Epithelial cell of proximal tubule (primary cell): ENCODE results near the gene NUP155. TPM values are rescaled to one million over a fixed set of nuclear protein-coding genes. Genes with fewer than 3 reads are reported as not detected.
A peak's percentile ranks its signal among the peaks of the same experiment; 100 is the strongest.
"Not testable (repeated sequence)": the region's sequence is repeated elsewhere in the genome, so short reads cannot be mapped to it uniquely, and the experiment has no call there.

ENCODE experiments used
- DNase-seq: peaks from one replicate; pipeline ENCODE4 v3.0.0-alpha.2; 2011; ENCODE audit warnings: low read depth
- H3K4me3 ChIP-seq: 2 replicates; pipeline ENCODE4 v1.5.1; 2011; ENCODE audit warnings: low read depth, mild to moderate bottlenecking, low read length
- total RNA-seq: library from RNA; depleted of rRNA; stranded (reverse); fragments of >200 nt; gene quantifications from 2 replicates; pipeline ENCODE4 v1.2.3, GENCODE V29; 2015
- TF ChIP-seq, protein P1 (sequence below): conservative IDR thresholded peaks from 2 replicates; pipeline ENCODE4 v1.5.1; 2012; ENCODE audit warnings: low read depth, mild to moderate bottlenecking, low read length

NUP155 gene
- 28.4 and 40.3 TPM in 2 replicates for total RNA-seq

GRCh38 chr5:37370864-37371726 is at the start of gene NUP155:
Gene NUP155, minus strand, starts transcription at chr5:37371106. Its CDS starts 129 bp downstream, at chr5:37370977.
- TF ChIP-seq, protein P1, sequence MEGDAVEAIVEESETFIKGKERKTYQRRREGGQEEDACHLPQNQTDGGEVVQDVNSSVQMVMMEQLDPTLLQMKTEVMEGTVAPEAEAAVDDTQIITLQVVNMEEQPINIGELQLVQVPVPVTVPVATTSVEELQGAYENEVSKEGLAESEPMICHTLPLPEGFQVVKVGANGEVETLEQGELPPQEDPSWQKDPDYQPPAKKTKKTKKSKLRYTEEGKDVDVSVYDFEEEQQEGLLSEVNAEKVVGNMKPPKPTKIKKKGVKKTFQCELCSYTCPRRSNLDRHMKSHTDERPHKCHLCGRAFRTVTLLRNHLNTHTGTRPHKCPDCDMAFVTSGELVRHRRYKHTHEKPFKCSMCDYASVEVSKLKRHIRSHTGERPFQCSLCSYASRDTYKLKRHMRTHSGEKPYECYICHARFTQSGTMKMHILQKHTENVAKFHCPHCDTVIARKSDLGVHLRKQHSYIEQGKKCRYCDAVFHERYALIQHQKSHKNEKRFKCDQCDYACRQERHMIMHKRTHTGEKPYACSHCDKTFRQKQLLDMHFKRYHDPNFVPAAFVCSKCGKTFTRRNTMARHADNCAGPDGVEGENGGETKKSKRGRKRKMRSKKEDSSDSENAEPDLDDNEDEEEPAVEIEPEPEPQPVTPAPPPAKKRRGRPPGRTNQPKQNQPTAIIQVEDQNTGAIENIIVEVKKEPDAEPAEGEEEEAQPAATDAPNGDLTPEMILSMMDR: no peak
- DNase-seq: peak; percentile 87
- peak within 1 kb of the TSS; percentile 94 for H3K4me3 ChIP-seq

GRCh38 chr5:37417347-37417746 is 46.4 kb upstream of the NUP155 start:
- DNase-seq: no peak
- TF ChIP-seq, protein P1: no peak

DNA sequence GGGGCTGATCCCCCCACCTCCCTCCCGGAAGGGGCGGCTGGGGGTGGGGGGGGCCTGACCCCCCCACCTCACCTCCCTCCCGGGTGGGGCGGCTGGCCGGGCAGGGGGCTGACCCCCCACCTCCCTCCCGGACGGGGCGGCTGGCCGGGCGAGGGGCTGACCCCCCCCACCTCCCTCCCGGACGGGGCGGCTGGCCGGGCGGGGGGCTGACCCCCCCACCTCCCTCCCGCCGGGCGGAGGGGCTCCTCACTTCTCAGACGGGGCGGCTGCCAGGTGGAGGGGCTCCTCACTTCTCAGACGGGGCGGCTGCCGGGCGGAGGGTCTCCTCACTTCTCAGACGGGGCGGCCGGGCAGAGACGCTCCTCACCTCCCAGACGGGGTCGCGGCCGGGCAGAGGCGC is 44.5 kb upstream of the NUP155 start:
- not testable (repeated sequence) for DNase-seq, H3K4me3 ChIP-seq

More at GRCh38 chr5:37417347-37417746, 46.4 kb upstream of the NUP155 start:
- no peak overlapping the region for H3K4me3 ChIP-seq

- H3K4me3 ChIP-seq: no peak overlapping the region
- TF ChIP-seq, protein P1: no peak
- DNase-seq: no peak
Measured at GRCh38 chr5:37412515-37412914, 41.6 kb upstream of the NUP155 start.

DNA sequence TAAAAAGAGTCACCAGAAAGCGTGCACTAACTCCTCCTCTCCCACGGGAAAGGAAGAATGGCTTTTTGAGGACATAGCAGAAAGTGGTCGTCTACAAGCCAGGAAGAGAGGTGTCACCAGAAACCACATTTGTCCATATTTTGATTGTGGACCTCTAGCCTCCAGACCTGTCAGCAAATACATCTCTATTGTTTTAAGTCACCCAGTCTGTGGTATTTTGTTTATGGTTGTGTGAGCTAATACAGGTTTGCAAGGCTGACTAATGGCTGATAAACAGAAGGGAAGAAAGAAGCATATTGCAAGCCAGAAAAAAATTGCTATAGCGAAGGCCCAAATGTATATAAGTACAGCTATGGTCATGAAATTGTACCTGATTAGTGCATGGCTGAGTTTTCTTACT is 29.6 kb upstream of the NUP155 start:
- TF ChIP-seq, protein P1: no peak
- DNase-seq: no peak
- H3K4me3 ChIP-seq: no peak overlapping the region

DNA sequence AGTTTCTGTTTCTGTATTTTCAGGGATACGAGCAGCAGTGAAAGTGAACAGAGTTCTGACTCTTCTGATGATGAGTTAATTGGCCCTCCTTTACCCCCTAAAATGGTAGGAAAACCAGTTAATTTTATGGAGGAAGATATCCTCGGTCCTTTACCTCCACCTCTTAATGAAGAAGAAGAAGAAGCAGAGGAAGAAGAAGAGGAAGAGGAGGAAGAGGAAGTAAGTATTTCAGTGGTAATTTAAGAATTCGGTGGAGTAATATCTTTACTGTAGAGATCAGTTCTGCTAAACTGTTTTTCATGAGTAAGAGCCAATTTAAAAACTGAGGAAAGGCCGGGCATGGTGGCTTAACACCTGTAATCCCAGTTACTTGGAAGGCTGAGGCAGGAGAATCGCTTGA is 25.4 kb upstream of the NUP155 start:
- no peak overlapping the region for H3K4me3 ChIP-seq
- TF ChIP-seq, protein P1: no peak
- no peak for DNase-seq

DNA sequence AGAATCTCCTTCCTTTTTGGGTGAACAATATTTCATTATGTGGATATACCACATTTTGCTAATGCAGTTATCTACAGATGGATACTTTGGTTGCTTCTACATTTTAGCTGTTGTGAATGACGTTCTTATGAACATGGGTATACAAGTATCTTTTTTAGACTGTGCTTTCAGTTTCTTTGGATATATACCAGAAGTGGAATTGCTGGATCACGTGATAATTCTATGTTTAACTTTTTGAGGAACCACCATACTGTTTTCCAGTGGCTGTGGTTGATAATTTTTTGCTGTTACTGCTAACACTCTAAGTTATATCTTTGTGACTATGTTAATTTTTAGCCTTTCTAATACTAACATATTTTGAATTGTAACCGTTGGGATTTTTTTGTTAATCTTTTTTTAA is 20.7 kb upstream of the NUP155 start:
- H3K4me3 ChIP-seq: no peak overlapping the region
- DNase-seq: no peak
- TF ChIP-seq, protein P1: no peak
